Measurements from ENCODE around the gene AFF3.

The AFF3 gene

GRCh38 chr2:99562516-99562915 is 579.9 kb downstream of the AFF3 start:
- TF ChIP-seq GLIS3 (CRISPR knock-in tag; IDR thresholded peaks at IDR 0.05) = no peak
- no peak for TF ChIP-seq TSHZ2 (CRISPR knock-in tag; IDR thresholded peaks at IDR 0.05)
- TF ChIP-seq CSDC2 (CRISPR knock-in tag; IDR thresholded peaks at IDR 0.05) = no peak
- TF ChIP-seq ARNTL (CRISPR knock-in tag; IDR thresholded peaks at IDR 0.05; ENCODE audit: borderline replicate concordance, low read depth) = no peak
- no peak for TF ChIP-seq TOX (CRISPR knock-in tag; IDR thresholded peaks at IDR 0.05; ENCODE audit: borderline replicate concordance)
- TF ChIP-seq ZNF70 (CRISPR knock-in tag; IDR thresholded peaks at IDR 0.05) = no peak
- TF ChIP-seq SNAI2 (CRISPR knock-in tag; IDR thresholded peaks at IDR 0.05) = no peak
- TF ChIP-seq CREB5 (CRISPR knock-in tag; IDR thresholded peaks at IDR 0.05; ENCODE audit: low read depth) = no peak
- TF ChIP-seq ZNF8 (CRISPR knock-in tag; IDR thresholded peaks at IDR 0.05) = no peak
- no peak for TF ChIP-seq TCF4 (CRISPR knock-in tag; IDR thresholded peaks at IDR 0.05; ENCODE audit: borderline replicate concordance)
- TF ChIP-seq BACH2 (CRISPR knock-in tag; IDR thresholded peaks at IDR 0.05; ENCODE audit: borderline replicate concordance) = no peak
- TF ChIP-seq ESRRG (CRISPR knock-in tag; IDR thresholded peaks at IDR 0.05) = no peak
- TF ChIP-seq OSR1 (CRISPR knock-in tag; IDR thresholded peaks at IDR 0.05) = no peak
- no peak for ATAC-seq

DNA sequence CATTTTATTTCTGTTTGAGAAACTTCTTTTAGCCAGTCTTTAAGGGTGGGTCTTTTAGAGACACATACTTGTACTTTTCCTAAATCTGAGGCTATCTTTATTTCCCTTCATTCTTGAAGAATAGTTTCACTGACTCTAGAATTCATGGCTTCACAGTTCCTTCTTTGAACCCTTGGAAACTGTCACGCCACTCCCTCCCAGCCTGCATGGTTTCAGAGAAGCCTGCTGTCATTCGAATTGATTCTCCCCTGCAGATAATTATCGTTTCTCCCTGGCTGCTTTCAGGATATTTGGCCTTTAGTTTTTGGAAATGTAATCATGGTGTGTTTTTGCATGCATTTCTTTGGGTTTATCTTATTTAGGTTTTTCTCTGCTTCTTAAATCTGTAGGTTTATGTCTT is 580.6 kb downstream of the AFF3 start:
- no peak for ATAC-seq
- TF ChIP-seq PPARA (CRISPR knock-in tag; IDR thresholded peaks at IDR 0.05; ENCODE audit: borderline replicate concordance) (no peak), TSHZ2 (CRISPR knock-in tag; IDR thresholded peaks at IDR 0.05) (no peak), ZNF70 (CRISPR knock-in tag; IDR thresholded peaks at IDR 0.05) (no peak), ZC3H10 (CRISPR knock-in tag; IDR thresholded peaks at IDR 0.05) (no peak), ZNF8 (CRISPR knock-in tag; IDR thresholded peaks at IDR 0.05) (no peak), OSR1 (CRISPR knock-in tag; IDR thresholded peaks at IDR 0.05) (no peak), SNAI2 (CRISPR knock-in tag; IDR thresholded peaks at IDR 0.05) (no peak), TCF4 (CRISPR knock-in tag; IDR thresholded peaks at IDR 0.05; ENCODE audit: borderline replicate concordance) (no peak), ISL1 (CRISPR knock-in tag; IDR thresholded peaks at IDR 0.05) (no peak), ZNF565 (CRISPR knock-in tag; conservative IDR thresholded peaks at IDR 0.05; ENCODE audit: low read depth) (no peak), BACH2 (CRISPR knock-in tag; IDR thresholded peaks at IDR 0.05; ENCODE audit: borderline replicate concordance) (no peak)
- TF ChIP-seq, protein P1, sequence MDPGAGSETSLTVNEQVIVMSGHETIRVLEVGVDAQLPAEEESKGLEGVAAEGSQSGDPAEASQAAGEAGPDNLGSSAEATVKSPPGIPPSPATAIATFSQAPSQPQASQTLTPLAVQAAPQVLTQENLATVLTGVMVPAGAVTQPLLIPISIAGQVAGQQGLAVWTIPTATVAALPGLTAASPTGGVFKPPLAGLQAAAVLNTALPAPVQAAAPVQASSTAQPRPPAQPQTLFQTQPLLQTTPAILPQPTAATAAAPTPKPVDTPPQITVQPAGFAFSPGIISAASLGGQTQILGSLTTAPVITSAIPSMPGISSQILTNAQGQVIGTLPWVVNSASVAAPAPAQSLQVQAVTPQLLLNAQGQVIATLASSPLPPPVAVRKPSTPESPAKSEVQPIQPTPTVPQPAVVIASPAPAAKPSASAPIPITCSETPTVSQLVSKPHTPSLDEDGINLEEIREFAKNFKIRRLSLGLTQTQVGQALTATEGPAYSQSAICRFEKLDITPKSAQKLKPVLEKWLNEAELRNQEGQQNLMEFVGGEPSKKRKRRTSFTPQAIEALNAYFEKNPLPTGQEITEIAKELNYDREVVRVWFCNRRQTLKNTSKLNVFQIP (CRISPR knock-in tag; IDR thresholded peaks at IDR 0.05; ENCODE audit: borderline replicate concordance, low read depth) = no peak
- TF ChIP-seq, protein P2, sequence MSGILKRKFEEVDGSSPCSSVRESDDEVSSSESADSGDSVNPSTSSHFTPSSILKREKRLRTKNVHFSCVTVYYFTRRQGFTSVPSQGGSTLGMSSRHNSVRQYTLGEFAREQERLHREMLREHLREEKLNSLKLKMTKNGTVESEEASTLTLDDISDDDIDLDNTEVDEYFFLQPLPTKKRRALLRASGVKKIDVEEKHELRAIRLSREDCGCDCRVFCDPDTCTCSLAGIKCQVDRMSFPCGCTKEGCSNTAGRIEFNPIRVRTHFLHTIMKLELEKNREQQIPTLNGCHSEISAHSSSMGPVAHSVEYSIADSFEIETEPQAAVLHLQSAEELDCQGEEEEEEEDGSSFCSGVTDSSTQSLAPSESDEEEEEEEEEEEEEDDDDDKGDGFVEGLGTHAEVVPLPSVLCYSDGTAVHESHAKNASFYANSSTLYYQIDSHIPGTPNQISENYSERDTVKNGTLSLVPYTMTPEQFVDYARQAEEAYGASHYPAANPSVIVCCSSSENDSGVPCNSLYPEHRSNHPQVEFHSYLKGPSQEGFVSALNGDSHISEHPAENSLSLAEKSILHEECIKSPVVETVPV (CRISPR knock-in tag; IDR thresholded peaks at IDR 0.05) = no peak

DNA sequence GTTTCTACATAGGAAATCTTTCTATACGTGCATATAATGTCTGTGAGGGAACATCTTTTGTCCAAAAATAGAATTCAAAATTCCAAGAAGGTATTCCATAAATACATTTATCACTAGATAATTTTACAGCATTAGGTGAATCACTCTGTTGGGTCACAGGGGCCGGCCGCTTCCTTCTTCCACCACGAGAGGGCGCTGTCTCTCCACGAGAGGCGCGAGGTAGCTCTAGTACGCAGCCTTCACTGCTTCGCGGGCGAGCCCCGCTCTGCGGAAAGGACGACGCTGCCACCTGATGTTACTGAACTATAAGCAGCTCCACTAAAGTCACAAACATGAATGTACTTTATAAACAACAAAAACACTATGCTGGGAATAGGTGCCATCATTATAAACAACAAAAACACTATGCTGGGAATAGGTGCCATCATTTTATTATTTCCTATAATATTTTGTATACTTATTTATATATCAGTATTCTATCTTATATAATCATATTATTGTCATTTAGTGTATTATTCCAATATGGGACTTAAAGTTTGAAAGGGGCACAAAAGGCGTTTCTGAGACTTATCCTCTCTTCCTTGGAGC is 583.2 kb downstream of the AFF3 start:
- TF ChIP-seq ZFP3 (CRISPR knock-in tag; IDR thresholded peaks at IDR 0.05) (no peak), CREB5 (CRISPR knock-in tag; IDR thresholded peaks at IDR 0.05; ENCODE audit: low read depth) (no peak), ZC3H10 (CRISPR knock-in tag; IDR thresholded peaks at IDR 0.05) (no peak), ZFP30 (CRISPR knock-in tag; IDR thresholded peaks at IDR 0.05) (no peak), ARNTL (CRISPR knock-in tag; IDR thresholded peaks at IDR 0.05; ENCODE audit: borderline replicate concordance, low read depth) (no peak), TCF4 (CRISPR knock-in tag; IDR thresholded peaks at IDR 0.05; ENCODE audit: borderline replicate concordance) (no peak), ZNF565 (CRISPR knock-in tag; conservative IDR thresholded peaks at IDR 0.05; ENCODE audit: low read depth) (no peak), CSDC2 (CRISPR knock-in tag; IDR thresholded peaks at IDR 0.05) (no peak), TOX (CRISPR knock-in tag; IDR thresholded peaks at IDR 0.05; ENCODE audit: borderline replicate concordance) (no peak), ZNF70 (CRISPR knock-in tag; IDR thresholded peaks at IDR 0.05) (no peak), PPARA (CRISPR knock-in tag; IDR thresholded peaks at IDR 0.05; ENCODE audit: borderline replicate concordance) (no peak)
- peak; percentile 99 for ATAC-seq

Measured in SK-N-SH treated with all-trans-retinoic acid at 6 μM for 48 hours (cell line).